Stimulated activated CD4-positive, alpha-beta T cell treated with anti-CD3 and anti-CD28 coated beads, Interleukin-1b, Interleukin-23, amount 100 ng/mL, for 4 hours (primary cell): Measurements from ENCODE around the gene GAGE13.
"Not testable (repeated sequence)": the region's sequence is repeated elsewhere in the genome, so short reads cannot be mapped to it uniquely, and the experiment has no call there.

Experiments used
- DNase-seq, 2 donors: peaks; one replicate each; pipeline ENCODE4 v3.0.0-alpha.2; 2020; ENCODE audit warnings: low read depth in 2 of 2

The GAGE13 gene, protein sequence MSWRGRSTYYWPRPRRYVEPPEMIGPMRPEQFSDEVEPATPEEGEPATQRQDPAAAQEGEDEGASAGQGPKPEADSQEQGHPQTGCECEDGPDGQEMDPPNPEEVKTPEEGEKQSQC

DNA sequence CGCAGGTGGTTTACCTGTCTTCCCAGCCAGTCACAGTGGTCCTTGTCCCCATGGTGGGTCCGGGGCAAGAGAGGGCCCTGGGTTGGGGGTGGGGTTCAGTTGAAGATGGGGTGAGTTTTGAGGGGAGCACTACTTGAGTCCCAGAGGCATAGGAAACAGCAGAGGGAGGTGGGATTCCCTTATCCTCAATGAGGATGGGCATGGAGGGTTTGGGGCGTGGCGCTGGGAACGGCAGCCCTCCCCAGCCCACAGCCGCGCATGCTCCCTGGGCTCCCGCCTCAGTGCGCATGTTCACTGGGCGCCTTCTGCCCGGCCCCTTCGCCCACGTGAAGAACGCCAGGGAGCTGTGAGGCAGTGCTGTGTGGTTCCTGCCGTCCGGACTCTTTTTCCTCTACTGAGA lies at the start of gene GAGE13:
TSS of gene GAGE13 (plus strand) at position 301 of the 400 bp plus-strand sequence. CDS start 1,156 bp downstream, outside the sequence.
- DNase-seq, result not testable (repeated sequence)

DNA sequence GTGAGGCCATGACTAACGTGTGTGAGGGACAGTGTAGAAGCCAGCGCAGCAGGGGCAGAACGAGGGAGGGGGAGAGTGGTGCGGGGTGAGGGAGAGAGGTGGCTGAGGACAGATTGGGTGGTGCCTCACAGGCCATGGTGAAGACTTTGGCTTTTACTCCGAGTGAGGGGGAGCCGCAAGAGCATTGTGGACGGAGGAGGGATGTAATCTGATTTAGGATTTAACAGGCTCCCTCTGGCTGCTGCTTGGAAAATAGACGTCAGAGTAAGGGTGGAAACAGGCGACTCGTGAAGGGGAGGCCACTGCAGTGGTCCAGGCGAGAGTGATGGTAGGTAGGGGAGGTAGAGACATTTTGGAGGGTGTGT lies 48.8 kb upstream of the GAGE13 start:
- DNase-seq, result no peak

DNA sequence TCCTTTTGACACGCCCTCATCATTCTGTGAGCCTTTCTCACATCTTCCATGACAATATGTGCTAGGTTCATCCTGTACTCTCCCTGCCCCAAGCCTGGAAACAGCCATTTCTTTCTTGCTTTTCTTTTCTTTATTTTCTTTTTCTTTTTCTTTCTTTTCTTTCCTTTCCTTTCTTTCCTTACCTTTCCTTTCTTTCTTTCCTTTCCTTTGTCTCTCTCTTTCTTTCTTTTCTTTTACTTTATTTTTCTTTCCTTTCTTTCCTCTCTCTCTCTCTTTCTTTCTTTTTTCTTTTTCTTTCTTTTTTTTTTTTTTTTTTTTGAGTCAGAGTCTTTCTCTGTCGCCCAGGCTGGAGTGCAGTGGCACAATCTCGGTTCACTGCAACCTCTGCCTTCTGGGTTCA lies 47.2 kb upstream of the GAGE13 start:
- no peak for DNase-seq

DNA sequence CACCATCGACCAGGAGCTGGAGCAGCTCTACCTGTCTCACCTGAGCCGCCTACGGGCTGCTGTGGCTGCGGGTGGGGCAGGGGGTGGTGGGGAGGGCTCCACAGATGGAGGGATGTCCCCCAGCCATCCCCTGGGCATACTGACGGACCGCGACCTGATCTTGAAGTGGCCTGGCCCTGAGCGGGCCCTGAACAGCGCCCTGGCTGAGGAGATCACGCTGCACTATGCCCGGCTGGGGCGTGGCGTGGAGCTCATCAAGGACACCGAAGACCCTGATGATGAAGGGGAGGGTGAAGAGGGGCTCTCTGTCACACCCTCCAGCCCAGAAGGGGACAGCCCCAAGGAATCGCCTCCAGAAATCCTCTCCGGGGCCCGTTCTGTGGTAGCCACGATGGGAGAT lies 45.2 kb upstream of the GAGE13 start:
- no peak for DNase-seq

DNA sequence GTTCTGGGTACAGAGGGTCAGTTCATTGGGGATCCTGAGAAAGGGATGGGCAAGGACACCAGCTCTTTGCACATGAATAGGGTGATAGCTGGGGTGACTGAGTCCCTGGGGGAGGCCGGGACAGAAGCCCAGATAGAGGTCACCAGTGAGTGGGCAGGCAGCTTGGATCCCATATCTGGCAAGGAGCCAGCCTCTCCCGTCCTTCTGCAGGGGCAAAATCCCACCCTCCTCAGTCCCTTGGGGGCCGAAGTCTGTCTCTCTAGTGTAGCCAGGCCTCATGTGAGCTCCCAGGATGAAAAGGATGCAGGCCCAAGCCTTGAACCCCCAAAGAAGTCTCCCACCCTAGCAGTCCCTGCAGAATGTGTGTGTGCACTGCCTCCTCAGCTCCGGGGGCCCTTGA lies 44.8 kb upstream of the GAGE13 start:
- DNase-seq, result no peak

DNA sequence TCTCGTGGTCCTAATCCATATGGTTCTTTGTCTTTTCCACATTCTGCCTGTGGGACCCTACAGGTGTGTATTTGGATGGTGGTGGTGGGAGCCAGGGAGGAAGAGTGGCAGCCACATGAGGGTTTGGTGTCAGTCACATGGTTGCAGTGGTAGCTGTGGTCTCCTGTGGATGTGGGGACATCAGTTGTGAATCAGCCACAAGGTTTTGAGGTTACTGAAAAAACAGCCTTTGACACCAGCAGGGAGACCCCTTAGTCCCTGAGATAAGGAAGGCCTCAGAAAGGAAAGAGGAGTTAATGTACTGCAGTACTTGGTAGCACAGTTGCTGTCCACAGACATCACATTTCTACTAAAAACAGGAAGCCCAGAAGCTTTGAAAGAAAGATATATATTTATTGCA lies 43.7 kb upstream of the GAGE13 start:
- DNase-seq, result no peak

DNA sequence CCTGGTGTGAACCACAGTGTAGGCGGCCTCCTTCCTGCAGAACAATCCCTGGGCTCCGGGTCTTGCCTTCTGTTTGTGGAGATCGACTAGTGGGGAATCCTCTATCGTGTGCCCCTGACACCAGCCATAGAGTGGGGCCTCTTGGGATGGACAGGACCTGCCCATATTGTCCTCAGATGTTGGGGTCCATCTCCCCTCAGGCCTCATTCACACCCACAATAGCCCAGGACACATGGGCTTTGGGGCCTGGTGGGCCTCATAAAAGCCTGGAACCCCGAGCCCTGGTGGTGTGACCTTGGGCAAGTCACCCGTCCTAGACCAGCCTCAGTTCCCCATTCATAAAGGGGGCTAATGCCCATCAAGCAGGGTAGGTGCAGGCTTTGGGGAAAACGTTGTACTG lies 41.2 kb upstream of the GAGE13 start:
- no peak for DNase-seq

DNA sequence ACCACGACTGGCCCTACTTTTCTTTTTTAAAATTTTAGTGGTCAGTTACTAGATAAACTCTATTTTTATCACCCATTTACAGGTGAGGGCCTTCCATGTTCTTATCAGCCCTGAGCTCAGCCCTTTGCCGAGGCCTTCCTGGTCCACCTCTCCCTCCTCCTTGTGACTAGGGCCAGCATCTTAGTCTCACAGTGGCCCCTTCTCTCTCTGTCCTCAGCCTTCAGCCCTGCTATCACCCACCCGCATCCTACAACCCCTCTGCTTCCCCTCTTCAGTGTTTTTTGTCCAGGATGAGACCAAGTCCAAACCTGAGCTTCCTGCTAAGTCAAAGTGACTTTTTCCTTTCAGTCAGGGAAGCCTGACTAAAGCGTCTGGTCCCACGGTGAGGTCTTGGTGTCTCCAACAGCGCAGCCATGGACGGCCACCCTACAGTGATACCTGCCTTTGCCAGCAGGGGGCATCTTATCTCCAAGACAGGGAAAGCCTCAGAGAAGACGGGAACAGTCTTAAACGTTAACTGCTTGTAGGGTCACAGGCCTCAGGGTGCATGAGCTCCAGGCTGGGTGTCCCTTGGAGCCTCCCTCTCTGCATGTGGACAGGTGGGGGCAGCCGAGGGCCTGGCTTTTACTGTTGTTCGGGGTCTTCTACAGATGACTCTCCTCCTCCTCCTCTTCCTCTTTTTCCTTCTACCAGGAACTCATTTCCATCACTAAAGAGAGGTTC lies 39.6 kb upstream of the GAGE13 start:
- DNase-seq, result peak; percentile 60 to 61

DNA sequence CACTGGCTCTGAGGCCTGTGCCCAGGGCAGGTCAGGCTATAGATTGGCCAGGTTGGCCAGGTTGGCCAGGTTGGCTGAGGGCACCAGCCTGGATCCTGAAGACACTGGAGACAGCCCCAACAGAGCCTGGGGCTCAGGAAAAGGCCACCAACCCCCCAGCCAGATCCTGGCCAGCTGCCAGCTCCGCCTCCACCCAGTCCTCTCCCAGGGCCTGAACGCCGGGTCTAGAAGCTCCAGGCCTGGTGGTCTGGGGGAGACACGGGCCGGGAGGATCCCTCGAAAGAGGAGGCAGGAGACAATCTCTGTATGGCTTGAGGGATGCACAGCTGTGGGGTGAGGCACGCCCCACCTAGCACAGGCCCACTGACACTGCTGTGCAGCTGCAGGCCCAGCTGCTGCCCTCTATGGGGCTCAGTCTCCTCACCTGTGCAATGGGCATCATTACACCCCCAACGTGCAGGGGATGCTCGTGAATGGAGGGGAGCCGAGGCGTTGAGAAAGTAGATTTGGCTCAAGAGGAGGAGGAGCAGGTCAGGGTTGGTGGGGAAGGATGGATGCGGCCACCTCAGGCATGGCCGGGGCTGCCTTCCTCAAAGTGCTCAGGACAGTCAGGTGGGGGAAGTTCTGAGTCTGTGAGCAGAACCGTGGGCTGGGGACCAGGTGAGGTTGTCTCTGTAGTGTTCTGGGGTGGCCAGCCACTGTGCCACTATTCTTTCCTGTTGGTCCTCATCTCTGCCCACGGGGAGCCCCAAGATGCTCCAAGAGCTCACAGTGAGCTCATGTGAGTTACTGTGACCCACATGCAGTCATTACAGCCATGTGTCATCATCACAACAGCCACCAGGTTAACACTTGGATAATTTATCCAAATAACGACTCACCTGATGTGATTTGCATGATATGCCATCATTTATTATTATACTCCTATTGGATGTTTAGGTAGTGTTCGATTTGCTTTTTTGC lies 38.7 kb upstream of the GAGE13 start:
- DNase-seq, result no peak

DNA sequence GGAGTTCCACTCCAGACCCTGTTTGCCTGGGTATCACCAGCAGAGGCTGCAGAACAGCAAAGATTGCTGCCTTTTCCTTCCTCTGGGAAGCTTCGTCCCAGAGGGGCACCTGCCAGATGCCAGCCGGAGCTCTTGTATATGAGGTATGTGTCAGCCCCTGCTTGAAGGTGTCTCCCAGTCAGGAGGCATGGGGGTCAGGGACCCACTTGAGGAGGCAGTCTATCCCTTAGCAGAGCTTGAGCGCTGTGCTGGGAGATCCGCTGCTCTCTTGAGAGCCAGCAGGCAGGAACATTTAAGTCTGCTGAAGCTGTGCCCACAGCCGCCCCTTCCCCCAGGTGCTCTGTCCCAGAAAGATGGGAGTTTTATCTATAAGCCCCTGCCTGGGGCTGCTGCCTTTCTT lies 32.1 kb upstream of the GAGE13 start:
- DNase-seq, result not testable (repeated sequence)

DNA sequence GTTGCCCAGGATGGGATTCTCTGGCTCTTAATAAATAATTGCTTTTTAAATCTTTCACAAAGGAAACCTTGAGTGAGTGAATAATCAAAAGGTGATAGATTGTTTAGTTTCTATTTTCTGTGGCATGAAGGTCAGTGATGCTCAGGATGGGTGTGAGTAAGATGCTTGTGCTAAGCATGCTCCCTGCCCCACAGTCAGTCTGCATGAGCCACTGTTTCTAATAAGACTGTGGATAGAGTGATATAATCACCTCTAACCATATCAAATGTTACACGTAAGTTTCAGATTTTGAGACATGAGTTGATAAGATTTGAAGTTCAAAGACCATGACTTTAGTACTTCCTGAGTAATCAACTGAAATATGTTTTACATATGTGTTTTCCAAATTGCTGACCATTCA lies 30.7 kb upstream of the GAGE13 start:
- DNase-seq, result no peak

DNA sequence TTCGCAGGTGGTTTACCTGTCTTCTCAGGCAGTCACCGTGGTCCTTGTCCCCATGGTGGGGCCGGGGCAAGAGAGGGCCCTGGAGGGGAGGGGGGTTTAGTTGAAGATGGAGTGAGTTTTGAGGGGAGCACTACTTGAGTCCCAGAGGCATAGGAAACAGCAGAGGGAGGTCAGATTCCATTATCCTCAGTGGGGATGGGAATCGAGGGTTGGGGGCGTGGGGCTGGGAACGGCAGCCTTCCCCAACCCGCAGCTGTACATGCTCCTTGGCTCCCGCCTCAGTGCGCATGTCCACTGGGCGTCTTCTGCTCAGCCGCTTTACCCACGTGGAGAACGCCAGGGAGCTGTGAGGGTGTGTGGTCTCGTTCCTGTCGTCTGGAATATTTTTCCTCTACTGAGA lies 28.0 kb upstream of the GAGE13 start, which contains the start of gene GAGE10:
TSS of gene GAGE10 (plus strand) at position 301 of the 400 bp plus-strand sequence. CDS start 1,214 bp downstream, outside the sequence.
- no peak for DNase-seq

DNA sequence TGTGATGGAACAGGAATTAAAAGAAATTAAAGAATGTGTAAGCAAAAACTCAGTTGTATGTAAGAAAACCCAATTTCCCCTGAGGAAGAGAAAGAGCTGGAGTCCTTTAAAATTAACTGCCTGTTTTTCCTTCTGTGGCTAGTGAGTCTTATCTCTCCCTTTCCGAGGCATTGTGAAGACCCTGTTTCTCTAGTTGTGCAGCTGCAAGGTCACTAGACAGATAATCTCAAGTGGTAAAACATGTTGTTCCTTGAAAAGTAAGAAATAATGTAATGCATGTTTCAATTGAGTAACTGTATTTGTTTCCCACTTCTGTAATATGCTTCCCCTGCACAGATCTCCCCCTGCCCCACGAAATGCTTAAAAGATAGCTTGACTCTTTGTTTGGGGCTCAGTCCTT lies 23.6 kb upstream of the GAGE13 start:
- DNase-seq, result not testable (repeated sequence)

DNA sequence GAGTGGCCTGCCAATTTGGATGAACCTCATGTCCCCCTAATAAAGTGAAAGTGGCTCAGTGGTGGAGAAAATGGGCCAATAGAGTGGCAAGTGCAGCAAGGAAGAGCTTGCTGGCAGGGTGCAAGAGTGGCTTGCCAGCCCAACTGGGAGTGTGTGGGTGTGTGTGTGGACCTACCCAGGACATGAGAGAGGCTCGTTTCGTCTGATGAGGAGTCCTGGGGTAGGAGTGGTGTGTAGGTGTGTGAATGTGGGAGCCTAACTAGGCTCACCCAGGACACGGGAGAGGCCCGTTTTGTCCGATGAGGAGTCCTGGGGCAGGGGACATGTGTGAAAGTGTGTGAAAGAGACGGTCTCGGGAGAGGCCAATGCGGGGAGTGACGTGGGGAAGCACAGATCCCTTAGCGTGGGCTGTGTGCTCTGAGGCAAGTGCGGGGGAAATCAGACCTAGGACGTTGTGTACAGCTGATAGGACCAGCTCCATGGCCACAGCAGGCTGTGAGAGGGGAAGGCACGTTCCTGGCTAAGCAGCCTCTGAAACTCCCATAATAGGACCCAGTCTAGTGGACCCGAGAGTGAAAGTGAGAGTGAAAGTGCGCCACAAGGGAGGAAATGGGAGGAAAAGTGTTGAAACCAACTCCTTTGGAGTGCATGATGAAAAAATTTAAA lies 22.6 kb upstream of the GAGE13 start:
- DNase-seq, result no peak

DNA sequence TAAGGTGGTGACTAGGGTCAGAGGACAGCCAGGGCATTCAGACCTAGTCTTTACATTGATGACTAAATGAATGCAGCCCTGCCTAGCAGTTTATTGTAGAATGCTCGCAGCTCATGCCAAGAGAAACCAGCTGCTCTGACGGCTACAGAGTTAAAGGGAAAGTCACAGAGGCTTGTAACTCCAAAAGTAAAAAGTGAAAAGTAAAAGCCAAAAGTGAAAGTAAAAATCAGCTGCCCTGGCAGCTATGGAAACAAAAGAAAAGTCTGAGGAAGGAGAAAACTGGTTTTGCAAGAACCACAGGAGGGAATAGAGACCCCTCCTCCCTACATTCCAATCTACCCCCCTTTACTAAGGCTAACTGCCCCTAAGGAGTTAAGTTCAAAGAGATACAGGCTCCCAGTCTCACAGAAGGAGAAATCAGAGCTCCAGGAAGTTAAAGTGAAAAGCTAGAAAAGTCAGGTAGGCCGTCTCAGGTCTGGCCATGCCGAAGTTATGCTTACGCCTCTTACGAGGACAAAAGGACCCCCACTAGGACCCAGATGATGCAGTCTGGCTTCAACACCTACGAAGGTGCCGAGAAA lies 21.9 kb upstream of the GAGE13 start:
- no peak for DNase-seq

DNA sequence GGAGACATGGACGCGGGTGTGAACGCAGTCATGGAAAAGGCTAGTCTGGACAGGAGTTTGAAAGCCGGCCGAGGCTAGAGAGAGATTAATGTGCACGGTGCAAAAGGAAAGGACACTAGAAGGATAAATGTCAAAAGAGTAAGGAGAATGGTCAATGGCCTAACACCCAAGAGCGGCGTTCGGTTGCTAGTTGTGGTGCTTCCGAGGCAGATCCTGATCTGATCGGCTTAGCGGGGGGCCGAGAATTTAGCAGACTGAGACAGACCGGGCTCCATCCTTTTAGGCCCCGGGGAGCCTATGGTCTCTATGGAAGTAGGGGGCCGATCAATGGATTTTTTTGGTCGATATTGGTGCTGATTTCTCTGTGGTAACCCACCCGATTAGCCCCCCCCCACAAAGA lies 21.0 kb upstream of the GAGE13 start:
- no peak for DNase-seq

DNA sequence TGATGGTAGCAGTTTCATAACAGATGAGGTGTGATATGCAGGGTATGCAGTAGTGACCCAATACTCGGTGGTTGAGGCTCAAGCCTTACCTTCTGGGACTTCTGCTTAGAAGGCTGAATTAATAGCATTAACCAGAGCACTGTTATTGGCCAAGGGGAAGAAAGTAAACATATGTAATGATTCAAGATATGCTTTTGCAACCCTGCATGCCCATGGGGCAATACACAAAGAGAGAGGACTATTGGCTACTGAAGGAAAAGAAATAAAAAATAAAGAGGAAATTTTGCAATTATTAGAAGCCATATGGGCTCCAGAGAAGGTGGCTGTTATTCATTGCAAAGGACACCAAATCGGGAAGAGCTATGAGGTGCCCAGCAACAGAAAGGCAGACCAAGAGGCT lies 19.2 kb upstream of the GAGE13 start:
- DNase-seq, result no peak

DNA sequence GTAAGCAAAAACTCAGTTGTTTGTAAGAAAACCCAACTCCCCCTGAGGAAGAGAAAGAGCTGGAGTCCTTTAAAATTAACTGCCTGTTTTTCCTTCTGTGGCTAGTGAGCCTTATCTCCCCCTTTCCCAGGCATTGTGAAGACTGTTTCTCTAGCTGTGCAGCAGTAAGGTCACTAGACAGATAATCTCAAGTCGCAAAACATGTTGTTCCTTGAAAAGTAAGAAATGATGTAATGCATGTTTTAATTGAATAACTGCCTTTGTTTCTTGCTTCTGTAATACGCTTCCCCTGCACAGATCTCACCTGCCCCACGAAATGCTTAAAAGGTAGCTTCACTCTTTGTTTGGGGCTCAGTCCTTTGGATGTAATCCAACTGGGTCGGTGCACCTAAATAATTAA lies 15.3 kb upstream of the GAGE13 start:
- no peak for DNase-seq

DNA sequence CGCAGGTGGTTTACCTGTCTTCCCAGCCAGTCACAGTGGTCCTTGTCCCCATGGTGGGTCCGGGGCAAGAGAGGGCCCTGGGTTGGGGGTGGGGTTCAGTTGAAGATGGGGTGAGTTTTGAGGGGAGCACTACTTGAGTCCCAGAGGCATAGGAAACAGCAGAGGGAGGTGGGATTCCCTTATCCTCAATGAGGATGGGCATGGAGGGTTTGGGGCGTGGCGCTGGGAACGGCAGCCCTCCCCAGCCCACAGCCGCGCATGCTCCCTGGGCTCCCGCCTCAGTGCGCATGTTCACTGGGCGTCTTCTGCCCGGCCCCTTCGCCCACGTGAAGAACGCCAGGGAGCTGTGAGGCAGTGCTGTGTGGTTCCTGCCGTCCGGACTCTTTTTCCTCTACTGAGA lies 9.6 kb upstream of the GAGE13 start, which contains the start of gene GAGE12J:
TSS of gene GAGE12J (plus strand) at position 301 of the 400 bp plus-strand sequence. CDS start 1,157 bp downstream, outside the sequence.
- DNase-seq, result not testable (repeated sequence)

DNA sequence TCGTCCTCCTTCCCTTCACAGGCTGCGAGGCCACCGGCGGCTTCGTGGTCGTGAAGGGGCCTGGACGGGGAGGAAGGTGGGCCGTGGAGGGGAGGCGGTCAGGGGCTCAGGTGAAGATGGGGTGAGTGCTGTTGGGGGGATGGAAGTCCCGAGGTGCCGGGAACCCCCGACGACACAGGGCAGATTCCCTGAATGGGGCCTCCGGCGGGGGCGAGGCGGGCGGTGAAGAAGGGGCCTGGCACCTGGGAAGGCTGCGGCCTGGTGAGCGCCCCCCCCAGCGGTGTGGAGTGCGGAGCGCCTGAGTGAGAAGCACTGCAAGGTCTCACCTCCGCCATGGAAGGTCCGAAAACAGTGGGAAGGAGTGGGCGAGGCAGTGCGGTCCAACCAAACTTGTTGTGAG lies 9.1 kb upstream of the GAGE13 start:
- DNase-seq, result not testable (repeated sequence)

DNA sequence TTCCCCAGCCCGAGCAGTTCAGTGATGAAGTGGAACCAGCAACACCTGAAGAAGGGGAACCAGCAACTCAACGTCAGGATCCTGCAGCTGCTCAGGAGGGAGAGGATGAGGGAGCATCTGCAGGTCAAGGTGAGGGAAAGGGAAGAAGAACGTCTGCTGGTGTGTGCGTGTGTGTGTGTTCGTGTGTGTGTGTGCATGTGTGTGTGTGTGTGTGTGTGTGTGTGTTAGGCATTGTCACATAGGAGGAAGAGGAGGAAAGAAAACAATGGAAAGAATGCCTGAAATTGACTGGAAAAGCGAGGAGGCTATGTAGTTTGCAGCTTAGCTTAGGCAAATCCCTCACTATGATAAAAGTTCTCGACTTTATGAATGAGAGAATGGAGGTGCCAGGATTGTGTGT lies 7.6 kb upstream of the GAGE13 start:
- DNase-seq, result not testable (repeated sequence)
